Thoracic aorta (tissue), 2 donors: ENCODE results near the gene SHC2. TPM values are rescaled to one million over a fixed set of nuclear protein-coding genes. Genes with fewer than 3 reads are reported as not detected.

Experiments
- ATAC-seq: fragments of 150-250 bp; one replicate; pipeline ENCODE4 v1.8.0; 2017; ENCODE audit warnings: low read depth; ENCODE audit not compliant: insufficient number of reproducible peaks, low FRiP score
- DNase-seq: peaks from one replicate; pipeline ENCODE4 v3.0.0-alpha.2; 2020; ENCODE audit warnings: low spot score
- H3K27ac ChIP-seq, 2 donors: fragments of 200-600 bp; sonication (generic); 1 replicate in 1 of 2; 2 replicates in 1 of 2; pipeline ENCODE4 v1.5.1; 2016; ENCODE audit warnings: mild to moderate bottlenecking in 2 of 2, moderate library complexity in 2 of 2
- H3K27me3 ChIP-seq: fragments of 200-600 bp; sonication (generic); replicated peaks from 2 replicates; pipeline ENCODE4 v1.6.0; 2016; ENCODE audit warnings: mild to moderate bottlenecking; ENCODE audit not compliant: insufficient read depth
- H3K36me3 ChIP-seq: fragments of 200-600 bp; sonication (generic); one replicate; pipeline ENCODE4 v1.5.1; 2016
- H3K4me1 ChIP-seq, 2 donors: fragments of 200-600 bp; sonication (generic); 1 replicate in 1 of 2; 2 replicates in 1 of 2; pipeline versions ENCODE4 v1.5.1 to v1.6.0; 2016; ENCODE audit warnings: low read depth in 2 of 2, mild to moderate bottlenecking in 1 of 2; ENCODE audit not compliant: control insufficient read depth in 1 of 2
- H3K4me3 ChIP-seq: fragments of 200-600 bp; sonication (generic); 2 replicates; pipeline ENCODE4 v1.5.1; 2016; ENCODE audit warnings: mild to moderate bottlenecking
- H3K9me3 ChIP-seq: fragments of 200-600 bp; sonication (generic); 2 replicates; pipeline ENCODE4 v1.5.1; 2016
- CTCF ChIP-seq: fragments of 200-600 bp; sonication (generic); IDR thresholded peaks from one replicate; pipeline ENCODE4 v1.5.1; 2019; ENCODE audit warnings: antibody characterized with exemption
- total RNA-seq, 2 donors: library from RNA; depleted of rRNA; stranded (reverse); fragments of >200 nt; gene quantifications; one replicate each; pipeline versions ENCODE4 v1.1.0 to v1.2.3, GENCODE V29; 2016

SHC2 gene
- total RNA-seq, 2 donors from 2014 or later = 17.2 to 18.8 TPM

DNA sequence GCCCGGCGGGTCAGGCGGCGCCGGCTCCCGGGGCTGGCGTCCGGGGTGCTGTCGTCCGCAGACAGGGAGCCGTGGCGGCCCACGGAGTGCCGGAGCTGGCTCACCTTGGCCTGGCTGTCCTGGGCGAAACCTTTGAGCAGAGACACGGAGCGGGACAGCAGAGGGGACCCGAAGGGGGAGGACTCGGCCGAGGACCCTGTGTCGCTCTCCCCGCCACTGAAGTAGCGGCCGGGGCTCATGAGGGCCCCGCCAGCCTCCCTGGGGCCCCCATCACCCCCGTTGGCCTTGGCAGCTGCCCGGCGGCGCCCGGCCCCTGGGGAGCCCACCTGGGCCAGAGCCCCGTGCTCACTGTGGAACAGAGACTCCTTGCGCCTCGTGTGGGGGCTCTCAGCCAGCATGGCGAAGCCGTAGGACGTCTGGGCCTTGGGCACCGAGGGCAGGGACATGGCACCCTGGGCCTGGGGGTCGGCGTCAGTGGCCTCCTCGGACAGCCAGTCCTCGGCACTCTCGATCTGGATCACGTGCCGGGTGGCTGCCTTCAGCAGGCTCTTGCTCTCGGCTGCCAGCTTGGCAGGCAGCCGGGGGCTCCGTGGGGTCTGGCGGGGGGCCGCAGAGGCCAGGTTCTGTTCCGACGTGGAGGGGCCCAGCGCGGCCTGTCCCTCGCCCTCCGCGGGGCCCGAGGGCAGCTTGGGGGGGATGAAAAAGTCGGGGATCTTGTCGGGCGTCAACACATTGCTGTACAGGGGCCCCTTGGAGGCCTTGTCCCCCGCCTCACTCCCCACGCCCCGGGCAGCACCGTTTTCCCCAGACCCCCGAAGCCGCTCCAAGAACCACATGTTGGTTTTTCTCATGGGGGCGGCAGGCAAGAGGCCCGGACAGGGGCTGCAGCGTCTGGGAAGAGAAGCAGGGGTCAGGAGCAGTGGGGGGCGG lies 53.1 kb downstream of the SHC2 start:
- H3K27ac ChIP-seq = no peak overlapping the region
- H3K4me3 ChIP-seq = peak overlapping the region; percentile 70
- ATAC-seq = no peak
- DNase-seq = no peak
- H3K9me3 ChIP-seq = no peaks in the 10 kb centered on the region
- TF ChIP-seq CTCF = no peak
- no peaks in the 10 kb centered on the region for H3K36me3 ChIP-seq
- H3K4me1 ChIP-seq = peaks cover 9 to 16% of the 10 kb centered on the region in 2 donors
- peaks cover 7% of the 10 kb centered on the region for H3K27me3 ChIP-seq

DNA sequence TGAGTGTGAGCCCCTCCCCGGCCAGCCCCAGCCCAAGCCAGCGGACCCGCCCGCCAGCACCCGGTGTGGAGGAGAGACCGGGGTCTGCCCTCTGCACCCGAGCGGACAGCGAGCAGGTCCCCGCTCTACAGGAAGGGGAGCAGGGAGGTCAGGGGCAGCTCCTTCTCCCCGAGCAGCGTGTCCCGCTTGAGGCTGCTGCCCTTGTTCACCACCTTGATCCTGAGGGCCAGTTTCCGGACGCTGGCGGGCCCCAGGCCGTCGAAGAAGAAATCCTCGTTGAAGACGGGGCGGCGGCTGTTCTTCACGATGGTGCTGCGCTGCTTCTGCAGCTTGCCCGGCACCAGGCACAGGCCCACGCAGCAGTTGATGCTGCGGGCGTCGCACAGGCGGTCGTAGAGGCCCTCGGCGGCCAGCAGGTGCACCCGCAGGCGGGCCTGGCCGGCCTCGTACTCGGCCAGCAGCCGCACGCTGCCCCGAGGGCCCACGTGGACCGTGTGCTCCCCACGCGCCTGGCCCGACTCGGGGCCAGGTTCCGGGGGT lies 53.8 kb downstream of the SHC2 start:
- Histone ChIP-seq H3K36me3 (no peaks in the 10 kb centered on the region), H3K27ac (no peak overlapping the region), H3K9me3 (no peaks in the 10 kb centered on the region), H3K27me3 (peaks cover 7% of the 10 kb centered on the region), H3K4me3 (no peak overlapping the region), H3K4me1 (peaks cover 9 to 16% of the 10 kb centered on the region in 2 donors)
- no peak for TF ChIP-seq CTCF
- ATAC-seq (no peak), DNase-seq (no peak)

GRCh38 chr19:406135-406781 lies 54.6 kb downstream of the SHC2 start:
- H3K36me3 ChIP-seq = no peaks in the 10 kb centered on the region
- no peak for TF ChIP-seq CTCF
- DNase-seq (no peak), ATAC-seq (no peak)
- H3K27ac ChIP-seq = no peak overlapping the region
- H3K9me3 ChIP-seq = no peaks in the 10 kb centered on the region
- no peak overlapping the region for H3K4me3 ChIP-seq
- peaks cover 9 to 16% of the 10 kb centered on the region in 2 donors for H3K4me1 ChIP-seq
- peaks cover 7% of the 10 kb centered on the region for H3K27me3 ChIP-seq

- DNase-seq = no peak
- Histone ChIP-seq H3K36me3 (no peaks in the 10 kb centered on the region), H3K27ac (no peak overlapping the region), H3K4me3 (no peak overlapping the region), H3K27me3 (peaks cover 7% of the 10 kb centered on the region), H3K4me1 (peaks cover 9 to 16% of the 10 kb centered on the region in 2 donors), H3K9me3 (no peaks in the 10 kb centered on the region)
- no peak for ATAC-seq
- no peak for TF ChIP-seq CTCF
Observed at GRCh38 chr19:405121-405965, 55.5 kb downstream of the SHC2 start.
